Cardiac septum (tissue), 1 donor: ENCODE measurements around the gene UBE2L6. TPM values are rescaled to one million over a fixed set of nuclear protein-coding genes. Genes with fewer than 3 reads are reported as not detected.
"Not testable (repeated sequence)": the region's sequence is repeated elsewhere in the genome, so short reads cannot be mapped to it uniquely, and the experiment has no call there.

Source experiments
- DNase-seq: peaks from one replicate; pipeline ENCODE4 v3.0.0-alpha.2; 2020; ENCODE audit warnings: low spot score
- intact Hi-C: fragments of 100-400 bp; cut with DNase I; formaldehyde crosslinking; loops from one replicate; pipeline ENCODE4 v1.14.0; 2022
- total RNA-seq: library from RNA; stranded (reverse); fragmentation: NEBNext Ultra II Directional; extraction: Animal tissue kit (Norgen Biotek cat#: 25700); gene quantifications from one replicate; pipeline ENCODE4 v1.2.1, GENCODE V29; 2021
- donor health status: DM: no; HTN: no; CAD: no.

Gene UBE2L6
- total RNA-seq, 1 donor from 2014 or later = 15.8 TPM

- no peak for DNase-seq
- intact Hi-C loops = no loop called here
Observed at GRCh38 chr11:57536947-57537619, 30.4 kb downstream of the UBE2L6 start, which contains the start of gene SMTNL1. SMTNL1 (plus strand) TSS chr11:57537595; CDS start chr11:57542643, 5,048 bp downstream.

DNA sequence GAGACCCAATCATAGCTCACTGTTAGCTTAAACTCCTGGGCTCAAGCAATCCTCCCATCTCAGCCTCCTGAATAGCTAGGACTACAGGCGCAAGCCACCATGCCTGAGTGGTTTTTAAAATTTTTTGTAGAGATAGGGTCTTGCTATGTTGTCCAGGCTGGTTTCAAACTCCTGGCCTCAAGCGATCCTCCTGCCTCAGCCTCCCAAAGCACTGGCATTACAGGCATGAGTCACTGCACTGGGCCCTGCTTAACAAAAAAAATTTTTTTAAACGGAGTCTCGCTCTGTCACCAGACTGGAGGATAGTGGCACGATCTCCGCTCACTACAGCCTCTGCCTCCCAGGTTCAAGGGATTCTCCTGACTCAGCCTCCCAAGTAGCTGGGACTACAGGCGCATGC is 33.0 kb downstream of the UBE2L6 start:
- DNase-seq = not testable (repeated sequence)
- intact Hi-C loops = loop anchor here (5.0 kb wide), 1 partner anchor 197 kb away; the partner anchor contains the start of genes P2RX3 and SSRP1

DNA sequence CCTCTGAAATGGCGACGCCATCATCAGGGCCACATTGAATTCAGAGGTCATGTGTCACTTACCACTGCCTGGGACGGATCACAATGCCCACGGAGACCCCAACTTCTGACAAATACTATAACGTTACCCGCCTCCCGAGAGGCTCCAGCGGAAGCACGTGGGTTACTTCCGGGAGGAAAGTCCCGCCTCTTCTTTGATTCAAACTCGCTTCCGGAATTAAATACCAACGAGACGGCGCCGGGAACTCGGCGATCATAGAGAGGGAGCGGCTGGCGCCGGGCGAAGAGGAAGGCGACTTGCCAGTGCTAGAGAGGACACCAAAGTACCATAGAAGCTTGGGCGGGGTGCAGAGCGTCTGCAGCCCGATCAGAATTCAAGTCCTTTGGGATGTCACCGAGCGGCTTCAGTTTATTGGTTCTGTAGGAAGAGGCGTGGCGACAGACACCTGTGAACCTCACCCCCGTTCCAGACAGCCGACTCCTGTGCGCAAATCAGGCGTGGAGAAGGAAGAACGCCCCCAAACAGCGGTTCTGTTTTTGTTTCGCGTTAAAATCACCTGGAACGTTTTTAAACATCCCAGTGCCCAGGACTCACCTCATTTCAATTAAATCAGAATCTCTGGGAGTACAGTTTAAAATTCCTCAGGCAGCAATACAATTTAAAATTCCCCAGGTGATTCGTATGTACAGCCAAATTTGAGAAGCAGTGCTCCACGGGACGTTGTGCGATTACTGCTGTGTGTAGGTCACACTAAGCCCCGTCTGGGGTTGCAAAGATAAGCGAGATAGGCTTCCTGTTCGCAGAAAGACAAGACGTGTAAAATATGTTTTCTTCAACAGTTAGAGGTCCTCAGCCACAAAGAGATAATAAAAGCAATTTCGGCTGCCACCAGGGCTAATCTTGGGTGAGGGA is 36.6 kb downstream of the UBE2L6 start, which contains the start of gene TIMM10:
Gene TIMM10, minus strand, starts transcription at position 159 of the 912 bp plus-strand sequence. CDS start 565 bp downstream, outside the sequence.
- intact Hi-C loops = loop anchor here (5.0 kb wide), 1 partner anchor 194 kb away; the partner anchor contains the start of genes P2RX3 and SSRP1
- DNase-seq = peak; percentile 98

DNA sequence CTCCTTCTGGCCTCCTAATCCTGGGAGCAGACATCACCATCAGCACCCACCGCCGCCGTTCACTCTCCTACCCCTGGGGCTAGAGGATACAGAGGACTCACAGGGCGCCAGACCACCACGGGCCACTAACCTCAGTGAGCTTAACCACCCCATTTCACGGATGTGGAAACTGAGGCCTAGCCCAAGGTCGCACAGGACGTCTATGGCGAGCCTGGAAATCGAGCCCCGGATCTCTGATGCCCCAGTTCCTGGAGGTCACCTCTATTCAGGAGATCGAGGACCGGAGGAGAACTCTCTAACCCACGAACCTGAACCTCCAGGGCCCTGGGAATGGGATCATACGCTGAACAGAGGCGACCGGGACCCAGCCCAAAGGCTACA is 37.3 kb downstream of the UBE2L6 start:
- intact Hi-C loops = loop anchor here (5.0 kb wide), 1 partner anchor 193 kb away; the partner anchor contains the start of genes P2RX3 and SSRP1
- DNase-seq = no peak

GRCh38 chr11:57529012-57529411 is 38.5 kb downstream of the UBE2L6 start:
- intact Hi-C loops = loop anchor here (5.0 kb wide), 1 partner anchor 182 kb away; no protein-coding TSS in a partner anchor
- DNase-seq = no peak

DNA sequence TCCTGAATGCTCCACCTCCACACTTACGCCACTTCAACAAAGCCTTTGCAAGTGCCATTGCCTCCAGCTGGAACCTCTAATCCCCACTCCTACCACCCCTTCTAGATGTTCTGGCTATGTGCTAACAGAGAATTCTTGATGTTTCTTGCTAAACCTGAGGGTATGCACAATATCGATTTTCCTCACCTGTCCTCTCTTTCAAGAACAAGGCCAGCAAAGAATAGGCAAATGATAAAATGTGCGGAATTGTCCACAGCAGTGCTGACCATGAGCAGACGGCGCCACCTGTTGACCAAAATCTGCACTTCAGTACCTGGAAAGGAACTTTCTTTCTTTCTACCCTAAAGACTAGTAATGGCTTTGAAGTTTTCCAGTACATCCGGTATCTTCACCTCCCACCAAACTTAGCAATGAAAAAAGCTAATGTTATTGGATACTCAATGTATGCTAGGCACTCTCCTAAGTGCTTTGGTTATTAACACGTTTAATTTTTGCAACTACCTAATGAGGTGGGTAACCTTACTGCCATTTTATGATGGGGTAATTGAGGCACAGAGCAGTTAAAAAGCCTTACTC is 40.3 kb downstream of the UBE2L6 start:
- intact Hi-C loops = loop anchor here (1.0 to 5.0 kb wide), 3 partner anchors 34 to 180 kb away; no protein-coding TSS in a partner anchor
- DNase-seq = peak; percentile 83

GRCh38 chr11:57523419-57523818 is 44.1 kb downstream of the UBE2L6 start:
- intact Hi-C loops = no loop called here
- no peak for DNase-seq

- intact Hi-C loops = no loop called here
- no peak for DNase-seq
Observed at GRCh38 chr11:57521116-57521515, 46.4 kb downstream of the UBE2L6 start.

GRCh38 chr11:57516061-57516443 is 51.4 kb downstream of the UBE2L6 start:
- intact Hi-C loops = no loop called here
- no peak for DNase-seq

GRCh38 chr11:57515332-57516060 is 52.0 kb downstream of the UBE2L6 start, which contains the start of gene SLC43A1:
SLC43A1 (minus strand) TSS chr11:57515702; CDS start chr11:57514111, 1,591 bp downstream.
- intact Hi-C loops = no loop called here
- DNase-seq = no peak

DNA sequence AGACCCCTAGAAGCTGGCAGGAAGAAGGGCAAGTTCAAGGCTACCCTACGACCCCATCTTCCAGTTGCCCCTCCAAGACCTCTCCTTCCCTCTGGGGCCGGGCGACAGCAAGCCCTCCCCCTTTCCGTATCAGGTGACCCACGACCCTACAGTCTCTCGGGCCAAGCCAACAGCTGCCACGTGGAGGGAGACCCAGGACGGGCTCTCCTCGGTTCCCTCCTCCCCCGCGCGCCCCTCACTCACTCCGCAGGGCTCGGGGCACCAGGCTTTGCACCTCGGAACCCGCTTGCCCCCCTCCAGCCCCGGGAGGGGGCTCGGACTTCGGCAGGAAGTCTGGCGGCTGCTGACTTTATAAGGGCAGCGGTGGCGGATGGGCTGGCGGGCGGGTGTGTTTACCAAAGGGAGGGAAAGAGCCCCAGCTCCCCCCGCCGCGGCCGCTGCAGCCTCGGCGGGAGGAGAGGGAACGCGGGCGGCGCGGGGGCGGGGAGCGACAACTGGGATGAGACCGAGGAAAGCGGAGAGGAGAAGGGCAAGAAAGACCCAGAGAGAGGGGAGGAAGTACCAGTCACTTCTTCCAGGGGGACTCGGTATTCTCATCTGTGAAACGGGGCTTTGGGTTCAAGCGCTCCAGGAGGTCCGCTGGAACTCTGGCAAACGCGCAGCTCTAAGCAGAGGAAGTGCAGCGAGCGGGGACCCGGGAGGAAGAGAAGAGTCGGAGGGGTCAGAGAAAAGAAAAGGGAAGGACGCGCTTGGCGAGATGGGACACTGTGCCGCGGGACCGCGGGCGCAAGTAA is 52.7 kb downstream of the UBE2L6 start:
- DNase-seq = peak; percentile 86
- intact Hi-C loops = no loop called here

- intact Hi-C loops = no loop called here
- DNase-seq = peak; percentile 80
Observed at GRCh38 chr11:57513911-57514537, 53.4 kb downstream of the UBE2L6 start.

GRCh38 chr11:57513452-57513795 is 54.0 kb downstream of the UBE2L6 start:
- intact Hi-C loops = no loop called here
- no peak for DNase-seq

DNA sequence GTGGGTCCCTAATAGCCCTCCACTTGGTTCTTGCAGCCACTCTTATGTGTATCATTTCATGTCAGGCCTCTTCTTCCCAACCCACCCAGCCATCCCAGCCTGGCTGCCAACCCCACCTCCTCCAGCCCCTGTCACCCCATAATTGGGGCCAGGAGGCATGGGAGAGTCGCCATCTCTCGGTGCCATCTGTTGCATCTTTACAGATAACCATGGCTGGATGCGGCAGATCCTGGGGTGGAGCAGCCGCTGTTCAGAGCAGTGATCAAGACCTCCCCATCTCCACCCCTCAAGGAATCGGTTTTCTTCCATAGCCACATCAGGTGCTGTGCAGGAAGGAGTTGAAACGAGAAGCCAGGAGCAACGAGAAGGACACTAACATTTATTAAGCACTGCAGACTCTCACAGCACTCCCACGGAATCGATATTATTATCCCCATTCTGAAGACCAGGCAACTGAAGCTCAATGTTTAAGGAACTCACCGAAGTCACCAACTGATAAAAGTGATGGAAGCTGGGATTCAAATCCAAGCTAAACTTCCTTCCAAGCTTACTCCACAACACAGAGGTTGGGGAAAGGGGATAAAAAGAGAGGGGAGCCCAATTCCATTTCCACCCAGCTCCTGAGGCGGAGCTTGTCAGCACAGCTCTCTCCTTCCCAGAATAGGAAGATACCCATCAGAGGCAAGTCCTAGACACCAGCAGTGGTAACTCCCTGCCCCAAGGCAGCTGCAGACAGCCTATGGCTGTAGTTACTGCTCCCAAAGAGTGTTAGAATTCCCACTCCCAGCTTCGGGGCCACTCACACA is 54.6 kb downstream of the UBE2L6 start:
- DNase-seq = no peak
- intact Hi-C loops = no loop called here

- intact Hi-C loops = no loop called here
- DNase-seq = no peak
Observed at GRCh38 chr11:57511741-57512430, 55.6 kb downstream of the UBE2L6 start.

DNA sequence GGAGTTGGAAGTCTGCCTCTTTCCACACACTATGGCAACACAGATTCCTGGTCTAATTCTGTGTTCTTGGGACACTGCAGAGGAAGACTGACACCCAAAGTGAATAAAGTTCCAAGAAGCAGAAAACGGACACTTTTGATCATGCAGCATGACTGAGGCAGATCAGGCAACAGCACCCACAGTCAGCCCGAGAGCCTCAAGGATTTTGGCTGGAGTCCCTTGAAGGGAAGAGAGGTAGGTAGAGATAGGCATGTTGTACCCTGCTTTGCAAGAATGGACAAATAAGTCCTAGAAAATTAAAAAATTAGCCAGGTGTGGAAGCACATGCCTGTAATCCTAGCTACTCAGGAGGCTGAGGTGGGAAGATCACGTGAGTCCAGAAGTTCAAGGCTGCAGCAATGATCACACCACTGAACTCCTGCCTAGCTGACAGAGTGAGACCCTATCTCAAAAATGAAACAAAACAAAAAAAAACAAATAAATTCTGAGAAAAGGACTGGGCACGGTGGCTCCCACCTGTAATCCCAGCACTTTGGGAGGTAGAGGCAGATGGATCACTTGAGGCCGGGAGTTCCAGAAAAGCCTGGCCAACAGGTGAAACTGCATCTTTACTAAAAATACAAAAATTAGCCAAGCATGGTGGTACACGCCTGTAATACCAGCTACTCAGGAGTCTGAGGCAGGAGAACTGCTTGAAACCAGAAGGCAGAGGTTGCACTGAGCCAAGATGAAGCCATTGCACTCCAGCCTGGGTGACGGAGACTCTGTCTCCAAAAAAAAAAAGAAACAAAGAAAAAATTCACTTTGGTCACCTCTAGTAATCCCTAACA is 58.9 kb downstream of the UBE2L6 start:
- intact Hi-C loops = no loop called here
- no peak for DNase-seq
